SW 1271 (cell line): Measurements from ENCODE around the gene RIPK4.
A peak's percentile ranks its signal among the peaks of the same experiment; 100 is the strongest.

Source experiments
- DNase-seq, 2 experiments: peaks; one replicate each; lab custom pipeline; 2025; lab: John Stamatoyannopoulos, UW

The RIPK4 gene

DNA sequence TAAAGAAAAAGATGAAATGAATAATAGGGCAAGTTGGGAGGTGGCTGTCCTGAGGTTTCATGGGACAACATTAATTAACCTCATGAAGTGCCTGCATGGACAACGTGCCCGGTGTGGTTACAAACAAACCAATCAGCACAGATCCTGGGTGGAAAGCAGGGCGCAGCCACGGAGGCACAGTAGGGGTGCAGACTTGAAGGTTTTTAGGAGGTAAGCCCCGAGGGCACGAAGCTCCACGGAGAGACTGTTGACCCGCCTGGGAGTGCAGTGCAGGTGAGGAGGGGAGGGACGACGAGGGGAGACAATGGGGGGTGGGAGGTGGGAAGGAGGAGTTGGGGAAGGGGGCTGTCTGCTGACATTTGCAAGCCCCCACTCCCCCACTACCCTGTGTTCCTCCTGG lies 2.3 kb upstream of the RIPK4 start:
- DNase-seq = no peak

DNA sequence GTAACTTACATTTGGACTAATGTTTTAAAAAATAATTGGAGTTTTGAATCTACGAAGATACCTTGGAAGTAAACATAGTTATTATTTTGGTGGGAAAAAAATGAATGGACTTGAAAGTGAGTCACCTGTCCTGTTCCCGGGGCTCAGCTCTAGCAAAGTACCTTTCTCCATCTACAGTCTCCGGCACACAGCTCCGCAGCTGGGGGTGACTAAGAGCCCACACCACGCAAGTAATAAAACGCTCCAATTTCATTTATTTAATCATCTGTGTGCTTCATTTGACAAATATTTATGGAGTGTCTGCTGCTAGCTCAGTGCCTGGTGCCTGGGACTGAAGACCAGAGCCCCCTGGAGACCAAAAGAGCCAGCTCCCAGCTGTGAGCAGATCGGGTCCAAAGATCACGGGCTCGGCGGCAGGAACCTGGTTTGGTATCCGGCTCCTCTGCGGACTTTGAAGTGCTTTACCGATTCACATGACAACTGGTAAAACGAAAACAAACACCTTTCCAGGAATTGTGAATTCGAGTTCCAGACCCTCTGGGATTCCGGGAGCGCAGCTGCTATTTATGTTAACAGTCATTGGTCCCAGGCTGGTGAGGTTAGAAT lies 1.7 kb upstream of the RIPK4 start:
- no peak for DNase-seq

DNA sequence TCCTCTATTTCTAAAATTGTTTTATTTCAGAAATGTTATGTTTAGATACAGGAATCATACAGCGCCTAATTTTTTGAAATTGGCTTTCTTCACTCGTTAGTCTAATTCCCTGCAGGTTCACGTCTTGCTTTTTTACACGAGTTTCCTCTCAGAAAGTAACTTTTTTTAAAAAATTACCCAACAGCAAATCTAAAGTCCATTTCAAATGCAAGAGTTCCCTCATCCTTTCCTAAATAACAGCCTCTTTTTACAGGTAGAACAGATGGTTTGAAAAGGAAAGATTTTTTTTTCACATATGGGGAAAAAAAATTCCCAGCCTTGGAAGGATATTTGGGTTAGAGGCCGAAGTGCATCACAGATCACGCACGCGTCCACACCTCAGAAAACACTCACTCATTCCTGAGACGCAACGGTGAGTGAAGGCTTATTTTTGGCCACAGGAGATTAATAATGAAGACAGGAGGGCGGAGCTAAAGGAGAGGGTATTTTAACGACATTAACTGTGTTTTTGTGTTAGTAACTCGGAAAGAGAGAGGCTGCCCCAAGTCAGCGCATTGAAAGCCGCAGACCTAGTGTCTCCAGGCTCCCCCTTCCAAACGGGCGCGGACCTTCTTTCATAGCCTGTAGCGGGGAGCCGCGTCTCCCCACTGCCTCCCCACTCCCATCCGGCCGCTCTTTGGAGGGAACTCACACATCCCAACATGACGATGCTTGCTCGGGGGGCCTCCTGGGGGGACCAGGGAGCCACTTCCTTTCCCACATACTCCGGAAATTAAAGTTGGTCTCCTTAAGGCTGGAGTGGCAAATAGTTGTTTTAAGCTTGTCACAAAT lies 969 bp upstream of the RIPK4 start:
- no peak for DNase-seq

DNA sequence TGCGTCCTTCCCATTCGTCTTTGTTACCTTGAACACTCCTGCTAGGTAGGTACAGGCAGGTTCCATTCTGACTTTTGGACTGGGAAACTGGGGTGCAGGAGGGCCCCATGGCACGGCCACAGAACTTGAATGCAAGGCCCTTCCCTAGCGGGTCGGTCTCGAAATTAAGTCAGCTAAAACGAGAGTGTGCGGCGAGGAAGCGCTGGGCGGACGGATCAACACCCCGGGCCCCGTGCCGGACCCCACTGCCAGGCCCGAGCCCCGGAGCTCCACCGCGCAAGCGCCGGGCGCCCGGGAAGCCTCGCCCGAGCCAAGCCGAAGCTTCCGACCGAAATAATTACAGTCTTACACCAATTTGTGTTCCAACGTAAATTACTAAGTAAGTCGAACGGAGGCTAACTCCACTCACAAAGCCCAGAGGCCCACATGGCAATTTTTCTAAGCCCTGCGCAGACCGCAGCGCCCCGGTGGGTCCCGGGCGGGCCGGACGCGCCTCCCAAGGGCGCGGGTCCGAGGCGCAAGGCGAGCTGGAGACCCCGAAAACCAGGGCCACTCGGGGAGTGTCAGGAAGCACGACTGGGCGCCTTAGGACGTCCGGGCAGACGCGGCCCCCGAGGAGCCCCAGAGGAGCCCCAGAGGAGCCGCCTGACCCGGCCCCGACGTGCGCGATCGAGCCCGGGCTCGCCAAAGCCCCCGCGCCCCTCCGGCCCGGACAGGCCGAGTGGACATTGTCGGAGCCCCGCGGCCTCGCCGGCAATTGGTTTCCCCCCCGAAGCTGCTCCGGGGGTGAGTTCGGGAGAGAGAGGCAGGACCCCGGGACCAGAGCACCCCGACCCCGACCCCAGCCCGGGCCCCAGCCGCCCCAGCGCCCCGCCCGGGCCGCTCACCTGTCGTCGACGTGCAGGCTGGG lies 624 bp downstream of the RIPK4 start:
- no peak for DNase-seq

DNA sequence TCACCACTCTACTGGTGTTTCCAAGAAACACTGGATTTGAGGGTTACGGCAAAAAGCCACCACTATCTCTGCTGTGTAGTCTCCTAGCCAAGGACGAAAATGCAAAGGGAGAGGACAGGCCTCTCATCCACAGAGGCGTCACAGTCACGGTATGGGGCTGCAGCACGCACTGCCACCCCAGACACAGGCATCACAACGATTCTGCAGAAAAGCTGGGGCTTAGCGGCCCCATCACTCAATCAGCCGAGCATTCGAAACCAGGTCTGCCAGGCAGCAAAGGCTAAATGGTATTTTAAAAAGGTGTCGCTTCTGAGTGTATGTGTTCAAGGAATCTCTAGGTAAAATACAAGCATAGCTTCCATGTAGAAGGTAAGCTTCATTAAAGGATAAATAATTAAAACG lies 1.4 kb downstream of the RIPK4 start:
- no peak for DNase-seq

DNA sequence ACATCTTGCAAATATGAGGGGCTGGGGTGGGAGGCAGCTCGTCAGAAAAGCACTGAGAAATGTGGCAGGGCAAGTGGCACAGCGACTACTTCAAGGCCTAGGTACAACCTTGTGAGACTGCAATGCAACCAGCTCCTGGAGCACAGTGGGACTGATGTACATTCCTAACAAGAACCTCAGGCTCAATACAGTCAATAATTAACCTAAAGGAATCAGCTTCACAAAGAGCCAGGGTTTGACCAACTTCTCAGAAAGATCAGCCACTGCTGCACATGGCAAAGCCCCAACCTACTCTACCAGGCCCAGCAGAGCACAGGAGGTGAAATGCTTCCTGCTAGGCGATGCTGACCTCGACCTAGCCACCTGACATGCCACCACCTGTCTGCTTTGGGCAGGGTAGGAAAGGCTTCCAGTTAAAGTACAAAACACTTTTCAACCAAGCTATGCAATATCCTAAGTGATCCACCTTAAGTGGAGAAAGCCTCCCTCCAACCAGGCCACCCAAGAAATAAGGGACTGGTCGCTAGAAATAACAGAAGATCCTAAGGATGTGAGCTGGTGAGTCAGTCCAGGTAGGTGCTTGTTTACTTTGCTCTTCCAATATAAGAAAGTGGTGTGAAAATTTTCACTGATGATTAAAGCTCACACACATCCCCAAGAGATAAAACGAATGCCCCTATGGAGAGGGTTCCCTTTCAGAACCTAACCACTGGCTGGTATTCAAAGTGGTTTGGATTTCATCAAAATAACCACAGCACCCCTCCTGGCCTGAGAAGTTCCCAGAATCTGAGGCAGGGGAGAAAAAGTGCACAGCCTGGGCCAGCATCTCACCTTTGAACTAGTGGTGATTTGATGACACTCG lies 2.1 kb downstream of the RIPK4 start:
- no peak for DNase-seq

DNA sequence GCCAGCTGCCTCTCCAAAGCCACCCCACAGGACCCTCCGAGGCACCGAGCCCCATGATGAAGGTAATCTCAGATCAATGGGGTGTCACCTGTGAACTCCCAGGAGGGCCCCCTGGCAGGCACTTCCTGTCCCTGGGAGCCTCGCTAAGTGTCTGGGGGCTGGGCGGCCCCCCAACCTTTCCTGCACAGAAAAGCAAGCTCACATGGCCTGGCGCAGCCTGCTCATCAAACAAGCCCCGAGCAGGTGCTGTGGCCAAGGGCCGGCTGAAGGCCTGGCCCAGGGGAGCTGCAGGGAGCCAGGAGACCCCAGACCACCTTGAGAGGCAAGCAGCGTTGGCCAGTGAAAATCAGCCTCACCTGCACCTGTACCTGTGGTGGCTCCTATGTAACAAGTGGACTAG lies 2.9 kb downstream of the RIPK4 start:
- DNase-seq = no peak

DNA sequence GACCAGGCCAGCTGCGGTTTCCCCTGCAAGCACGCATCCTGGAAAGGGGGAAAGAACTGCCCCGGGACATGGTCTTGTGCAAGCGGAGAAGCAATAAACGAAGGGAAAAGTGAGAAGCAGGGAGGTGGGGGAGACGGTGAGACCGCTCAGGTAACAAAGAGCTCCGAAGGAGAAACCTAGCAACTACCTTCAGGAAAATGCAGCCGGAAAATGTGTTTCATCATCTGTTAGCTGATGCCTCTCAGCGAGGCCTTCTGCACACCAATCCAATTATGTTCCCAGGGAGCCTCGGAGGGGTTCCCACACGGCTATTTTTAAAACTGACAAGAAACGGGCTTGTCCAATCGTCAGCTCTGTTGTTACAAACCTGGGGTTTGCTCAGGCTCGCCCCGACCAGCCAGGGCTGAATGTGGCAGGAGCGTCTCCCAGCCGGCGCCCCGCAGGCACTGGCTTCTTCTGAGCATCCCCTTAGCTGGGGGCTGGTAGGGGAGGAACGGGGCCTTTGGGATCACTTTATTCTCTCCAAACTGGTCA lies 3.4 kb downstream of the RIPK4 start:
- no peak for DNase-seq

DNA sequence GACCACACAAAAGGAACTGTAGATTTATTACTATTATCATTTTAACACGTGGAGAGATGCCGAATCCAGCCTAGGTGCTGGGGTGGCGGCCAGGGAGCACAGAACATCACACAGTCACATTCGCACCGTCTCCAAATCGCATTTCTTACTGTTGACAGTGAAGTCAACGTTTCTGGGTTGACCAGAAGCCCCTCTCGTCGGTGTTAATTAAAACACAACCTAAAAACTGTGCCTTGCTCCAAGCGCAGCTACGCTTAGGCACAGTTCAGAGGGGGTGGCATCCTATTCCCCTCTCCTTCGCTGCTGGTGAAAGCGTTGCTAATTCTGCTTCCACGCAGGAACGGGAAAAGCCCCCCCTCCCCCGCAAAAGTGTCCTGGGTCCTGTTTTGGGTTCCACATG lies 4.1 kb downstream of the RIPK4 start:
- no peak for DNase-seq

DNA sequence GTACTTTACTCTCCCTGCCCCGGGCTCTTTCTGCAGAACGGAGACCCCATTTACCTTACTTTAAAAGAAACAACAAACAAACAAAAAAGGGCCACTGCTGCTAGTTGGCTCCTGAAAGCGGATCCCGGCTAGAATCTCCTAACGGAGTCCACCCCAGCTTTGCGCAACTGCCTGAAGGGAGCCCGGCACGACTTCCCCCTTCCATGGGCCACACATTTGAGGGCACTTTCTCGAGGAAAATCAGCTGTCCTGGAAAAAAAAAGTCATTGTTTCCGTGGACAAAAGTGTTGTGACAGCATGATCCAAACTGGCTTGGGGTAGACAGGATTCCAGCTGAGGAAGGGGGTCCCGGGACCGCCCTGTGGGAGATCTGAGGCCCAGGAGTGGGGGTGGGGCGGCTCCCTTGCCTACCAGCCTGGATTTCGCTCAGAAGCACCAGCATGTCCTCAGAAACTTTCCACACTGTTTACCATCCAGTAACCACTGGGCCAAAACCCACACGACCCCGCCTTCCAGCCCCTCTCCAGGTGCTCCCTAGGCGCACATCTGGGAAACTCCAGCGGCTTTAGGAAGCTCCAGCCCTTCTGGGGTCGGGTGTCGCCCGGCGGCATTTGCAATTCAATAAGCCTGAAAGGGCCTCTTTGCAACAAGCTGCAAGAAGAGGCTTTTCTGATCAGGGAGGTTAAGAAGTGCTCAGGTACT lies 4.8 kb downstream of the RIPK4 start:
- no peak for DNase-seq

DNA sequence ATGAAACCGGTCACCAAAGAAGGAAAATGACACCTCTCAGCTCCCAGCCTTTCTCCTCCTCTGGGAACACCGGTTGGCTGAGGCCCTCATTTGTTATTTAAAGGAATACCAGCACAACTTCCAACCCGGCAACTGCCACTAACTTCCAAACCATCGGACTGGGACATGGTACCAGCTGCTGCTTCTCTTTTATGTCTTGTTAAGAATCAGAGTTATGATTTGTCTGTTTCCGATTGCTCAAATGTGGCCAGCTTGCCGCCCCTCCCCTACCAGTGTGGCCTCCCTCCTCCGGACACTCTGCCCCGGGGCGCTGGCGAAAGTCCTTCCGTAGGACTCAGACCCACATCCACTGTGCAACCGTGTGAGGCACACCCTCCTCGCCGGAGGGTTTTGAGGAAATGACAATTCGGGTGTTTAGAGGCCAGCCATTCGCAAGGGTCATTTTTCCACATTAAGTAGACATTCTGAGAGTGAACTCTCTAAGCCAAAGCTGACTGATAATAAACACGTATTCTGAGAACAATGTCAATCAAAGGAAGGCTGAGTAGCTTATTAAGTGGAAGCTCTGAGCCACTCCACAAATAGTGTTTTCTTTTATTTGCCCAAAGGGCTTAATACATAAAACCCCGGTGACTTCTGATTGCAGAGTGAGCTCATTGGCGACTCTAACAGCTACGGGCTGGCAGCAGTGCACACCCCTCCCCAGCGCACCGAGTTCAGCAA lies 5.5 kb downstream of the RIPK4 start:
- peak in 1 of 2 experiments; percentile 6 for DNase-seq

DNA sequence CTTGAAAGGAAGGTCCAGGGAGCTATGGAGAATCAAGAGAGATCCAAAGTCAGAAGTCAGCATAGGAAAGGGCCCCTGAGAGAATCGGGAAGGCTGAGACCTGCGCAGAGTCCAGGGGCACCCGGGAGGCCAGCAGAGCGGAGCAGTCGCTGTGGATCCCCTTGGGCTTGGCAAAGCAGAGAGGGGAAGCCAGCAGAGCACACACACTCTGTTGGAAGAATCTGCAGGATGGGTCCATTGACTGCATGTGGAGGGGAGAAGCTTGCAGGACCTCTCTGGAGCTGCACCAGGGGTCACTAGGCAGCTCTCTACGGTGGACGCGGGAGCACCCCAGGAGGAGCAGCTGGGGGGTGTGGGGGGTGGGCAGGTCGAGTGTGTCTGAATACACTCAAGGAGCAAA lies 6.4 kb downstream of the RIPK4 start:
- no peak for DNase-seq

DNA sequence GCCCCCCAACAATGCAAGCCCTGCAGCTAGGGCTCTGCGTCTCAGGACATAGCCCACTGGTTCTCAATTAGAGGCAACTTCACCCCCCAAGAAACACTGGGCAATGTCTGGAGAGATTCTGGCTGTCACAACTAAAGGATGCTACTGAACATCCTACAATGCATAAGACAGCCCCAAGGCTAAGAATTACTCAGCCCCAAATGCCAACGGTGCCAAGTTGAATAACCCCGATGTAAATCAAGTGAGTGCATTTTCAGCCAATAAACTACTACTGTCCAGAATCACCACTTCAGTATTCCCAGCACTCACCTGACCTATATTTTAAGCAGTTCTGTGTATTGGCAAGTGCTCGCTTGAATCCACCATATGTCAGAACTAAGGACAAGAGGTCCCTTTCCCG lies 6.9 kb downstream of the RIPK4 start:
- no peak for DNase-seq

DNA sequence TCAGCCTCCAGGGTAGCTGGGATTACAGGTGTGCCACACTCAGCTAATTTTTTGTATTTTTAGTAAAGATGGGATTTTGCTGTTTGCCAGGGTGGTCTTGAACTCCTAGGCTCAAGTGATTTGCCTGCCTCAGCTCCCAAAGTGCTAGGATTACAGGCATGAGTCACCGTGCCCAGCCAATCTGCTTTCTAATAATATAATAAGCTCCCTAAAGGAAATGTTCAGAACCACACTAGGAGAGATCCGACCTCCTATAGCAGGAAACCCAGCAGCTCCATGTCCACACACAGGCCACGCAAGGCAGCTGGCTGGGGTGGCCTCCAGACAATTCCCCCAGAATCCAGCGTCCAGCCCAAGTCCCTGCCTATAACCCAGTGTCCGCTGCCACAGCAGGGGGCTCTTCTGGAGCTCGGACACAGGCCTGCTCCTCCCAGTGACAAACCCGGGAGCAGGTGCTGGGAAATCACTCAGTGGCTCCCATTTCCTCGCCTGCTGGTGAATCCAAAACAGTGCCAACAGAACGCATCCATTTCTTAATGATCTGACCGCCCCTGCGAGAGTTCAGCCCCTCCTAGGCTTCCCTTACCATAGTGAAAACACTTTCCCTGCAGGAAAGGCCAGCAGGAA lies 7.5 kb downstream of the RIPK4 start:
- DNase-seq = no peak

DNA sequence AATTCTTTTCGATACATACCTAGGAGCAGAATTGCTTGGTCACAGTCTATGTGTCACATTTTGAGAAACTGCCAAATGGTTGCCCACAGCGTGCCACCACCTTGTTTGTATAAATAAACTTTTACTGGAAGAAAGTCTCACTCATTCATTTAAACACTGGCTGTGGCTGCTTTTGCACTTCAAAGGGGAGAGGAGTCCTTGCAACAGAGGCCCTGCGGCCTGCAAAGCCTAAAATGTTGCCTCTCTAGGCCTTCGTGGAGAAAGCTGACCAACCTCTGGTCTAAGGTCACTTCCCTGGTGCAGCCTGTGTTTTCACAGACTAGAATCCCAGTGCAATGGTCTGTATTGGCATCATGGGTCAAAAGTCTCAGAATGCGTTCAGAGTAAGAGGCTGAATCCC lies 8.3 kb downstream of the RIPK4 start:
- DNase-seq = no peak

DNA sequence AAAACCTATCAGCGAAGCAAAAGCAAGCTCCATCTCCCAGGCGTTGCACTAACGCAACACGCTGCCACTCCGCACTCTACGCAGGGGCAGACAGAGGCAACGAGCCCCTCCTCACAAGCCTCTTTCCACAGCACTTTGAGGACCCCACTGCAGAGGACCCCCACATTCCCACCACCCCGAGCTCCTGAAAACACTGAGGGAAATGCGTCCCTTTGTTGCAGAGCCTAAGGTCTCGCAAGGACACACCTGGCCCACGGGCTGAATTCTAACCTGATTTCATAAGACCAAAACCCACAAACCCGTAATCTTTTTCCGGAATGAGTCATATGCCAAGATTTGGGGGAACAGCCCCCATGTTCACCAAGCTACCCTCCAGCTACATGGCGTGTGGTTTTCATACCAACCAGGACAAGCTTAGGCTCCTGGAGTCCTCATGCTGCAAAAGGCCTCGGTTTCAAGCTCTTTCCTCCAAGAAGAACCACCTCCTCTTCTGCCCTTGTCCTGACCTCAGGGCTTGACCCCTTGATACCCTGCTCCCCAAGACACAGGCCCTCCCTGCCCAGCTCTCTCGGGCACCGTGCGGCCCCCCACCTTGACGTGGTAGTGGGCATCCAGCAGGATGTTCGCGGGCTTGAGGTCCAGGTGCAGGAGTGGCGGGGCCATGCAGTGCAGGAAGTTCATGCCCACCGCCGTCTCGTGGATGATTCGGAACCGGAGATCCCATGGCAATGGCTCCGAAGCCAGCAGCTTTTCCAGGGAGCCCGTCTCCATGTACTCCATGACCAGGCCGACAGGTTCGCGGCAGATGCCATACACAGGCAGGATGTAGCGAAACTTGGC lies 10.7 kb downstream of the RIPK4 start:
- DNase-seq = no peak

DNA sequence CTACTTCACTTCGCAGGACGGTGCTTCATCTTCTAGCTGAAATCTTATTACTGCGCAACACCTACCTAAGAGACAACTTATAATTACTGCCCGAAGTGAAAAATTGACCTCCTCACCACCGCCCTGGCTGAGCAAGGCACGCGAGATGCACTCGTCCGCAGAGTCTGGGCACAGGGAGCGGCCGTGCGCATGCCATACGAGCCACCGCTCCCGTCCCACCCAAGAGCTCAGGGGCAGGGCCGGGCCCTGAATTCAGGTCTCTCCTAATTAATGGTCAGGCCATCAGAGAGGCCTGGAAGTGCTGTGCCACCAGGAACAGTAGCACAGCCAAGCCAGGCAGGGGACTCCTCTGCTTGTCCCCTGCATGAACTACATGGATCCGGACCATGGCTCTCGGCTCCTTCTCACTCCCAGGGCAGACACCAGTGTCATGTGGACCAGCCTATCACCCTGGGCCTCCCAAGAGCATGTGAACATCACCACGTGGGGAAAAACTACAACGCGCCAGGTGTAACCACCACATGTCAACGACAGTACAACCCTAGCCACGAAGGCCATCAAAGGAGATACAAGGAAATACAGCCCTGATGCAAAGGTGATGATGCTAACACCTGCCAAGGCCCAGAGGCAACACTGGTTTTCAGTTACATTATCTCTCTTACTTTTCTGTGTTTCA lies 11.5 kb downstream of the RIPK4 start:
- DNase-seq = no peak

DNA sequence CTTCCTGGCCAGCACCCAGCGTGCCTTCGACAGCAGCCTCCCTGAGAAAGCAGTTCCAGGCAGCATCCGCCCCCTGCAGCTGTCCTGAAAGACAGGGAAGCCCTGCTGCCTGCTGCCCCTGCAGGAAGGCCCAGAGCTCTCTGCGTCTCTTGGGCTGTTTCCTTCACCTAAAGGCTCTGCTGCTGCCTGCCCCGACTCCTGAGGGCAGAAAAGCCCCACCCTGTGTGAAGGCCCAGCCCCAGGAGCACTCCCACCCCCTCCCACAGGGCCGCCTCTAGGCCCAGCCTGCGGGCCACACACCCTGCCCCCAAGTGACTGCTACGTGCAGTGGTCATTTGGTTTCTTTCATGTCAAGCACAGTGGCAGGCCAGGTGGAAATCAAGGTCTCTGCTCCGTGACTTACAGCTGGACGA lies 12.4 kb downstream of the RIPK4 start:
- no peak for DNase-seq
